GM10266 (cell line): Measurements from ENCODE around the gene NAA10.

Experiments used
- DNase-seq: peaks from one replicate; pipeline ENCODE4 v3.0.0; 2012; ENCODE audit errors: extremely low spot score
- CTCF ChIP-seq: IDR thresholded peaks from 2 replicates; pipeline ENCODE4 v1.5.1; 2012; ENCODE audit warnings: mild to moderate bottlenecking, low read depth; ENCODE audit not compliant: control insufficient read depth, insufficient read depth; ENCODE audit errors: missing control alignments

NAA10 gene

GRCh38 chrX:153897899-153898298 lies 36.9 kb downstream of the NAA10 start:
- DNase-seq, result no peak
- no peak for TF ChIP-seq CTCF

- TF ChIP-seq CTCF, result no peak
- DNase-seq, result no peak
Measured at GRCh38 chrX:153889123-153889522, 45.7 kb downstream of the NAA10 start.

GRCh38 chrX:153888344-153888743 lies 46.5 kb downstream of the NAA10 start:
- DNase-seq, result no peak
- no peak for TF ChIP-seq CTCF

GRCh38 chrX:153887385-153887784 lies 47.5 kb downstream of the NAA10 start:
- TF ChIP-seq CTCF, result no peak
- DNase-seq, result no peak

- no peak for DNase-seq
- no peak for TF ChIP-seq CTCF
Measured at GRCh38 chrX:153886915-153887314, 47.9 kb downstream of the NAA10 start.

- no peak for DNase-seq
Measured at GRCh38 chrX:153885968-153886903, 48.6 kb downstream of the NAA10 start, which contains the start of gene L1CAM. Gene L1CAM (minus strand): TSS chrX:153886173. CDS start chrX:153875836, 10,337 bp downstream.

More at GRCh38 chrX:153885968-153886903, 48.6 kb downstream of the NAA10 start, which contains the start of gene L1CAM:
- TF ChIP-seq CTCF, result no peak
